ENCODE data around the gene TBCD. TPM values are rescaled to one million over a fixed set of nuclear protein-coding genes. Genes with fewer than 3 reads are reported as not detected.

TBCD gene
- total RNA-seq, 1 donor from 2014 or later, result 104 TPM

DNA sequence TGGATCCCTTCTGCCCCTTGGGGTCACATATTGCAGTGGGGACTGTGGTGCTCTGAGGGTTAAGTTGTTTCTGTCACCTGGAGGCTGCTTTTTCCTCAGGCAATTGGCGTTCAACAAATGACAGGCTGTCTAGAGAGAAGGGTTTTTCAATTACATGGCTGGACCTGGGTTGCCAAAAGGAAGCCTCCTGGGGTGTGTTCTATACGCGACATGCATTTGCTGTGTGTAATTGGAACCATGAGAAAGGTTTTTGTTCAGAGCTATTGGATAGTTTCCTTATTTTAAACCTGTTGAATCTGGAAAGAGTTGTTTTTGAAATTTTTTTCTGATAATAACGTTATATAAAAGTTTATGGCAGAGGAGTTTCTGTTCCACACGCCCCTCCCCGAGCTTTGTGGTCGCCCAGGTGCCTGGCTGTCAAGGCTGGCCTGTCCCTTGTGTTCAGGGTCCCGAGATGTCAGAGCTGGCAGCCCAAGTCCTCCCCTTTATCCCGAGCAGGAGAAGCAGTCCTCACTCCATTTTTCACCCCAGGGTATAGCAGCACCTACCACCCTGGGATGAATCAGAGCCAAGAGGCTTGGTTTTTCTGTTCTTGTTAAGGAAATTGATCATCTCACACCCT is 114.0 kb downstream of the TBCD start:
- H3K4me3 Mint-ChIP-seq, result peak overlapping the region; percentile 67
- H3K27me3 Mint-ChIP-seq, result no peaks in the 10 kb centered on the region
- peaks cover 12% of the 10 kb centered on the region for H3K36me3 Mint-ChIP-seq
- H3K9me3 Mint-ChIP-seq, result no peaks in the 10 kb centered on the region
- DNase-seq (ENCODE audit: extremely low spot score, unreplicated experiment), result no peak
- TF ChIP-seq, protein P1, sequence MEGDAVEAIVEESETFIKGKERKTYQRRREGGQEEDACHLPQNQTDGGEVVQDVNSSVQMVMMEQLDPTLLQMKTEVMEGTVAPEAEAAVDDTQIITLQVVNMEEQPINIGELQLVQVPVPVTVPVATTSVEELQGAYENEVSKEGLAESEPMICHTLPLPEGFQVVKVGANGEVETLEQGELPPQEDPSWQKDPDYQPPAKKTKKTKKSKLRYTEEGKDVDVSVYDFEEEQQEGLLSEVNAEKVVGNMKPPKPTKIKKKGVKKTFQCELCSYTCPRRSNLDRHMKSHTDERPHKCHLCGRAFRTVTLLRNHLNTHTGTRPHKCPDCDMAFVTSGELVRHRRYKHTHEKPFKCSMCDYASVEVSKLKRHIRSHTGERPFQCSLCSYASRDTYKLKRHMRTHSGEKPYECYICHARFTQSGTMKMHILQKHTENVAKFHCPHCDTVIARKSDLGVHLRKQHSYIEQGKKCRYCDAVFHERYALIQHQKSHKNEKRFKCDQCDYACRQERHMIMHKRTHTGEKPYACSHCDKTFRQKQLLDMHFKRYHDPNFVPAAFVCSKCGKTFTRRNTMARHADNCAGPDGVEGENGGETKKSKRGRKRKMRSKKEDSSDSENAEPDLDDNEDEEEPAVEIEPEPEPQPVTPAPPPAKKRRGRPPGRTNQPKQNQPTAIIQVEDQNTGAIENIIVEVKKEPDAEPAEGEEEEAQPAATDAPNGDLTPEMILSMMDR (conservative IDR thresholded peaks at IDR 0.05), result no peak
- peaks cover 54% of the 10 kb centered on the region for H3K4me1 Mint-ChIP-seq (ENCODE audit: unreplicated experiment)
- peak overlapping the region; percentile 88 for H3K27ac Mint-ChIP-seq

- Mint-ChIP-seq H3K36me3 (peaks cover 12% of the 10 kb centered on the region), H3K27ac (peak overlapping the region; percentile 88), H3K4me3 (no peak overlapping the region), H3K4me1 (ENCODE audit: unreplicated experiment) (peaks cover 50% of the 10 kb centered on the region), H3K9me3 (no peaks in the 10 kb centered on the region), H3K27me3 (no peaks in the 10 kb centered on the region)
- TF ChIP-seq, protein P1 (conservative IDR thresholded peaks at IDR 0.05), result no peak
- DNase-seq (ENCODE audit: extremely low spot score, unreplicated experiment), result no peak
Measured at GRCh38 chr17:82866590-82867191, 114.8 kb downstream of the TBCD start.

- H3K36me3 Mint-ChIP-seq, result peaks cover 12% of the 10 kb centered on the region
- H3K9me3 Mint-ChIP-seq, result no peaks in the 10 kb centered on the region
- DNase-seq (ENCODE audit: extremely low spot score, unreplicated experiment), result no peak
- H3K27me3 Mint-ChIP-seq, result no peaks in the 10 kb centered on the region
- TF ChIP-seq, protein P1 (conservative IDR thresholded peaks at IDR 0.05), result no peak
- peak overlapping the region; percentile 50 for H3K27ac Mint-ChIP-seq
- H3K4me1 Mint-ChIP-seq (ENCODE audit: unreplicated experiment), result peaks cover 49% of the 10 kb centered on the region
- H3K4me3 Mint-ChIP-seq, result no peak overlapping the region
Measured at GRCh38 chr17:82867763-82868325, 116.0 kb downstream of the TBCD start.

GRCh38 chr17:82868715-82869131 is 116.9 kb downstream of the TBCD start:
- Mint-ChIP-seq H3K27ac (no peak overlapping the region), H3K36me3 (peaks cover 12% of the 10 kb centered on the region), H3K27me3 (no peaks in the 10 kb centered on the region), H3K4me1 (ENCODE audit: unreplicated experiment) (peaks cover 42% of the 10 kb centered on the region), H3K4me3 (no peak overlapping the region), H3K9me3 (no peaks in the 10 kb centered on the region)
- TF ChIP-seq, protein P1 (conservative IDR thresholded peaks at IDR 0.05), result no peak
- DNase-seq (ENCODE audit: extremely low spot score, unreplicated experiment), result no peak

DNA sequence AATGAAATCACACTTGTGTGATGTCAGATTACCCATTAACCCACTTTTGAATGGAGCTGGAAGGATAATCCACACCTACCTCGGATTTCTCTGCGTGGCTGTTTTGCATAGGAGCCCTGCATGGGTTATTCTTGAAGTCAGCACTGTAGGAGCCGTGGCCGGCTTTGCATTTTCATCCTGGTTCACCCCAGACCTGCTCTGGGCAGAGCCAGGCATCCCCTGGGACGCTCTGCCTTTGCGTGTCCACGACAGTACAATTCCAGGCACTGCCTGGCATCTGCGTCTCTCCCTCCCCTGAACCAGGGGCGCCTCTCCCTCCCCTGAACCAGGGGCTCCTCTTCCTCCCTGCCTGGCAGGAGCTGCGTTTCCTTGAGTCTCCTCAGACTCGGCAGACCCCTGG is 117.7 kb downstream of the TBCD start:
- no peak overlapping the region for H3K27ac Mint-ChIP-seq
- TF ChIP-seq, protein P1 (conservative IDR thresholded peaks at IDR 0.05), result no peak
- peaks cover 34% of the 10 kb centered on the region for H3K4me1 Mint-ChIP-seq (ENCODE audit: unreplicated experiment)
- H3K9me3 Mint-ChIP-seq, result no peaks in the 10 kb centered on the region
- no peaks in the 10 kb centered on the region for H3K27me3 Mint-ChIP-seq
- H3K4me3 Mint-ChIP-seq, result no peak overlapping the region
- H3K36me3 Mint-ChIP-seq, result peaks cover 12% of the 10 kb centered on the region
- no peak for DNase-seq (ENCODE audit: extremely low spot score, unreplicated experiment)

Data from type B pancreatic cell (in vitro differentiated cells).